LNCaP clone FGC (cell line): ENCODE measurements around the gene RADIL.

Experiments used
- DNase-seq: peaks from one replicate; pipeline ENCODE4 v3.0.0-alpha.2; 2011; ENCODE audit warnings: low read depth
- H3K4me3 ChIP-seq: 2 replicates; pipeline ENCODE4 v1.5.1; 2011; ENCODE audit warnings: mild to moderate bottlenecking, low read depth, low read length, control low read depth
- TF ChIP-seq, protein P1 (sequence below): IDR thresholded peaks from 2 replicates; pipeline ENCODE4 v1.5.1; 2012; ENCODE audit warnings: mild to moderate bottlenecking; ENCODE audit not compliant: control insufficient read depth, insufficient read depth; ENCODE audit errors: extremely low read depth

The RADIL gene

DNA sequence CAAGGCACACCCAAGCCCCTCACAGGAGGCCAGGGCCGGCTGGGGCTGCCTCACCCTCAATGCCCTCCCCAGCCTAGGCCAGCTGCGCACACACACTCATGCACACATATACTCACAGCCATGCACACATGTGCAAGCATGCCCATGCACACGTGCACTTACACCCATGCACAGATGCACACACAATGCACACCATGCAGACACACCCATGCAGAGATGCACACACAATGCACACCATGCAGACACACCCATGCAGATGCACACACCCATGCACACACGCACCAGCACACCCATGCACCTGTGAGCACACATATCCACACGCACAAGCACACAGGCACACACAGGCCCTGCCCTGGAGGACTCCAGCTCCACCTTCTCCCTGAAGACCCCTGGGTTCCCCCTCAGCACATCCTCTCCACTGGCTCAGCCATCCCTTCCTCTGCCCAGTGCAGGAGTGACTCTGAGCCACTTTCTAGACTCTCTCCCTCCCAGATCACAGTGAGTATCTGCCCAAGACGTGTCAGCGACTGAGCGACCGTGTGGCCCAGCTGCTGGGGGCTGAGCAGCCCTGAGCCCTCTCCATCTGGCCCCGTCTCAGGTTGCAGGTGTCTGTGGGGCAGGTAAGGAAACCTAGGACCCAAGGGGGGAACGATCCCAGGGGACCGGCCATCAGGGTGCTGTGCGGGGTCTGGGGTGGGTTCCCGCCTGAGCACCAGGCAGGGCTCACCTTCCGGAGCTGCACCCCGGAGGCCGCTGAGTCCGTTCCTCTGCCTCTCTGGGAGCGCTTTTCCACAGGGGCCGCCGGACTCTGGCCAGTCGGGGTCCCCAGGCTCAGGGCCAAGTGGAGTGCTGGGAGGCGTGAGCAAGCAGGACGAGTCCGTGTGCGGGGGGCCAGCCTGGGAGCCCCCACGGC lies 82.3 kb downstream of the RADIL start:
- H3K4me3 ChIP-seq: no peak overlapping the region
- TF ChIP-seq, protein P1, sequence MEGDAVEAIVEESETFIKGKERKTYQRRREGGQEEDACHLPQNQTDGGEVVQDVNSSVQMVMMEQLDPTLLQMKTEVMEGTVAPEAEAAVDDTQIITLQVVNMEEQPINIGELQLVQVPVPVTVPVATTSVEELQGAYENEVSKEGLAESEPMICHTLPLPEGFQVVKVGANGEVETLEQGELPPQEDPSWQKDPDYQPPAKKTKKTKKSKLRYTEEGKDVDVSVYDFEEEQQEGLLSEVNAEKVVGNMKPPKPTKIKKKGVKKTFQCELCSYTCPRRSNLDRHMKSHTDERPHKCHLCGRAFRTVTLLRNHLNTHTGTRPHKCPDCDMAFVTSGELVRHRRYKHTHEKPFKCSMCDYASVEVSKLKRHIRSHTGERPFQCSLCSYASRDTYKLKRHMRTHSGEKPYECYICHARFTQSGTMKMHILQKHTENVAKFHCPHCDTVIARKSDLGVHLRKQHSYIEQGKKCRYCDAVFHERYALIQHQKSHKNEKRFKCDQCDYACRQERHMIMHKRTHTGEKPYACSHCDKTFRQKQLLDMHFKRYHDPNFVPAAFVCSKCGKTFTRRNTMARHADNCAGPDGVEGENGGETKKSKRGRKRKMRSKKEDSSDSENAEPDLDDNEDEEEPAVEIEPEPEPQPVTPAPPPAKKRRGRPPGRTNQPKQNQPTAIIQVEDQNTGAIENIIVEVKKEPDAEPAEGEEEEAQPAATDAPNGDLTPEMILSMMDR: no peak
- no peak for DNase-seq

DNA sequence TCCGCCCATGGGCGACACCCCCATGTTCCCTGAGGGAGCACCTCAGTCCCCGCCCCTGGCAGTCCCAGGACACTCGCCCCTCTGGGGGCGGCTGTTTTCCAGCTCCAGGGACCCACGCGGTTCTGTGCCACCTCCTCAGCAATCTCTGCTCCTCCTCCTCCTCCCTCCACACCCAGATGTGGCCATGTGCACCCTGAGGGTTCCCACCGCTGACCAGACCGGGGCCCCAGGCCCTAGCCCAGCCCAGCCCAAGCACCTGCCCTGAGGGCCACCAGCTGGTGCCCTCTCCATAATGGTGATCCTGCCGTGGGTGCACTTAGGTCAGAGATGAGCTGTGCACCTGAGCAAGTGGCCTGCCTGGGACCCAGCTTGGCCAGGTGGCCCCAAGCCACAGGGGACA lies 83.0 kb downstream of the RADIL start:
- H3K4me3 ChIP-seq: no peak overlapping the region
- TF ChIP-seq, protein P1: no peak
- no peak for DNase-seq

DNA sequence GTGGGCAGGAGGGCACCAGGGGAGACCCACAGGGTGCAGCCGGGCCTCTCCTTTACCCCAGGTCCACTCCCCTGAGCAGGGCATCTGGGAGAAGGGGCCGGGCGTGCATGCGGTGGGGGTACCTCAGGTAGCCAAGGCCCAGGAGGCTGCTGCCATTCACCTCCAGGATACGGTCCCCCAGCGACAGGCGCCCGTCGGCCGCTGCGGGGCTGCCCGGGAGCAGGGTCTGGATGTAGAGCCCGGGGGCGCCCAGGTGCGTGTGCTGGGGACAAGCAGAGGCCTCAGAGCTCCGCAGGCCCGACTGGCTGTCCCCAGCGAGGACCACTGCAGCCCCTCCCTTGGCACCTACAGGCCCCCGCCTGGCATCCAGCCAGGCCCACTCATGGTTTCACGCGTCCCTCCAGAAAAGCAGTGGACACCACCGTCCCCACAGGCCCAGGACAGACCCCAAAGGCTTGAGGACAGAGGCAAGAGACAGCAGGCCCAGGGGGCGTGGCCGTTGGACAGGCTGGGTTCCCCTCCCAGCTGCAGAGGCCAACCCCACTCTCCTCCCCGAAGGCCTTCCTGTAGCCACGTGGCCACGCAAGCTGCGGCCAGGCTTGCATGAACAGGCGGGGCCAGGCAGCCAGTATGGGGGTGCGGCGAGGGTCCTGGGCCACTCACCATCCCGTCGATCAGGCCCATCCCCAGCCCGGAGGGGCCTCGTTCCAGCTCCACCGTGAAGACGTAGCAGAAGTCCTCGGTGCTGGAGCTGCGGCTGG lies 83.8 kb downstream of the RADIL start:
- TF ChIP-seq, protein P1: no peak

DNA sequence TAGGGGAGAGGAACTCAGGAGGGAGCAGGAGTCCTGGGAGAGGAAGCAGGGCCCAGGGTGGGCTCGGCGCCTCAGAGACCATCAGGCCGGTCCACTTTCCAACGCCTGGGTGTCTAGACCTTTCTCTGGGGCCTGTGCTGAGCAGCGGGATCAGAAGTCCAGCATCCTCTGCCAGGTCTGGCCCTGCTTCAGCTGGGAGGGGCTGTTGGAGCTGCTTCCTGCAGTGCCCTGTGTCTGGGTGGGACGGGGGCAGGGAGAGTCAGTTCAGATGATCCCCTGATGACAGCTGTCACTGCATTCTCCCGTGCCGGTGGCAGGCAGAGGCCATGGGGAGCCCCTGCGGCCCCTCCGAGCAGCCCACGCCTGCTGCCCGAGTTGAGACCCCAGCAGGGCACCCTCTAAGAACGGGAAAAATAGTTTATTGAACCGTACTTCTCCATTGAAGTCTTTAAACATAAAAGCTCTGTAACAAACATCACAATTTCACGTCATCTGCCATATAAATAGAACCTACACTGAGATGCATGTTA lies 84.7 kb downstream of the RADIL start:
- DNase-seq: no peak
- no peak overlapping the region for H3K4me3 ChIP-seq
- TF ChIP-seq, protein P1: no peak

More for the DNA sequence above, 83.8 kb downstream of the RADIL start:
- H3K4me3 ChIP-seq: no peak overlapping the region
- no peak for DNase-seq

DNA sequence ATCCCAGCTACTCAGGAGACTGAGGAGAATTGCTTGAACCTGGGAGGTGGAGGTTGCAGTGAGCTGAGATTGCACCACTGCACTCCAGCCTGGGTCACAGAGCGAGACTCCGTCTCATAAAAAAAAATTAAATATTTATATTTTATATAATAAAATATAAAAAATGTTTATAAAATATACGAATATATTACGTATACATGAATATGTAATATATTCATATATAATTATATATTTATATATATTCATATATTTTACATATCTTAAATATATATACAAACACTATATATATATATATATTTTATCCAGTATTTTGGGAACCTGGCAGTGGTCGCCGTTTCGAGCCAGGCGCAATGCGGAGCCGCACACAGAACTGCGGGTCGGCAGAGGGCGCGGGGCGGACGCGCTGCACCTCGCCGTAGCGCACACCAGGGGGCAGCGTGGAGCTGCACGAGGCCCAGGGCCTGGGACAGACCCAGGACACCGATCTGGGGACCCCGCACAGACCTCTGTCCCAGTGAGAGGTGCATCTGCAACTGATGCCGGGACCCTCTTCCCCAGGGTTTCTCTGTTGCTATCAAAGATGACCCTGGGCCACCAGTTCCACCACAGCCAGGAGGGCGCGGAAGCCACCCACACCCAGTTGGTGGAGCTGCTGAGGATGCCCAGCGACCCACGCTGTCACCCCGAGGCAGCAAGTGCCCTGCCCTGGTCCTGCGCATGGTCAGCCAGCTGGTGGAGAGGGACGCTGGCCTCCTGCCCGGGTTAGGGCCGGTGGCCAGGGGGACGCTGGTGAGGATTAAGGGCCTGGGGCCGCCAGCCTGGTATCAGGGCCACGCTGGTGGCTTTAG lies 85.4 kb downstream of the RADIL start:
- H3K4me3 ChIP-seq: no peak overlapping the region
- TF ChIP-seq, protein P1: peak; percentile 99
- no peak for DNase-seq

DNA sequence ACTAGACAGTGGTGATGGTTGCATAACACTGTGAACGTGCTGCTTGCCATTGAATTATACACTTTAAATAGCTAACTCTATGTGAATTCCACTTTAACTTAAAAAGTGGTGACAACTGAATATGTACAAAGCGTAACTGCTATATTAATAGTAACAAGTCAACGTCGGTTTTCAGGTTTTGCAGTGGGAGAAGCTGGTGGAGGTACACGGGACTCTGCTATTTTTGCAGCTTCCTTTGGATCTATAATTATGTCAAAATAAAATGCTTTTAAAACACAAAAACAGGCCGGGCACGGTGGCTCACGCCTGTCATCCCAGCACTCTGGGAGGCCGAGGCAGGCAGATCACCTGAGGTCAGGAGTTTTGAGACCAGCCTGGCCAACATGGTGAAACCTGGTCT lies 87.1 kb downstream of the RADIL start:
- no peak overlapping the region for H3K4me3 ChIP-seq
- no peak for DNase-seq
- TF ChIP-seq, protein P1: no peak
